ENCODE results near the gene RAD51C. TPM values are rescaled to one million over a fixed set of nuclear protein-coding genes. Genes with fewer than 3 reads are reported as not detected.
A peak's percentile ranks its signal among the peaks of the same experiment; 100 is the strongest.
"Not testable (repeated sequence)": the region's sequence is repeated elsewhere in the genome, so short reads cannot be mapped to it uniquely, and the experiment has no call there.

The RAD51C gene
- total RNA-seq (10 to 100 TPM; 30.4 to 41.6 (median 36.9) TPM), polyA plus RNA-seq (36.0 TPM)
- long read RNA-seq, donor 1, transcript RAD51C-201 (9 exons, 2,591 nt): major isoform, 15 of 41 reads
- long read RNA-seq, donor 1, partial matches to known transcripts: 2 of 41 reads
- long read RNA-seq, donor 1, other reads (novel, unspliced or antisense): 22 of 41 reads
- long read RNA-seq, donor 2, transcript RAD51C-201 (9 exons, 2,591 nt): major isoform, 9 of 16 reads
- long read RNA-seq, donor 2, partial matches to known transcripts: 1 of 16 reads
- long read RNA-seq, donor 2, other reads (novel, unspliced or antisense): 6 of 16 reads
- long read RNA-seq, donor 3, transcript RAD51C-201 (9 exons, 2,591 nt): major isoform, 25 of 53 reads
- long read RNA-seq, donor 3, partial matches to known transcripts: 3 of 53 reads
- long read RNA-seq, donor 3, other reads (novel, unspliced or antisense): 23 of 53 reads
- long read RNA-seq, donor 4, transcript RAD51C-201 (9 exons, 2,591 nt): major isoform, 7 of 17 reads
- long read RNA-seq, donor 4, partial matches to known transcripts: 1 of 17 reads
- long read RNA-seq, donor 4, other reads (novel, unspliced or antisense): 7 of 17 reads

GRCh38 chr17:58692239-58693055 lies at the start of gene RAD51C:
TSS of gene RAD51C (plus strand) at chr17:58692602. CDS start at chr17:58692644, 42 bp downstream.
- no peaks in the 10 kb centered on the region for H3K4me1 ChIP-seq (ENCODE audit: control insufficient read depth, insufficient read depth, low read length)
- WGBS: 12% methylated on average over 50 of the region's 50 CpGs
- DNase-seq (peak; percentile 89 to 95 (median 94)), ATAC-seq (peak; percentile 100)
- peak within 1 kb of the TSS; percentile 62 for H3K4me3 ChIP-seq (ENCODE audit: low read length)
- intact Hi-C loops (cut with DNase I): loop anchor here in 3 of 4 donors (2.0 to 5.0 kb wide), 3 partner anchors 60 to 175 kb away; no protein-coding TSS in a partner anchor
- H3K27ac ChIP-seq (ENCODE audit: low read length): peak within 1 kb of the TSS; percentile 49
- no peaks in the 10 kb centered on the region for H3K9me3 ChIP-seq (ENCODE audit: control insufficient read depth, low read length)
- H3K27me3 ChIP-seq (ENCODE audit: control insufficient read depth, insufficient read depth): no peaks in the 10 kb centered on the region

DNA sequence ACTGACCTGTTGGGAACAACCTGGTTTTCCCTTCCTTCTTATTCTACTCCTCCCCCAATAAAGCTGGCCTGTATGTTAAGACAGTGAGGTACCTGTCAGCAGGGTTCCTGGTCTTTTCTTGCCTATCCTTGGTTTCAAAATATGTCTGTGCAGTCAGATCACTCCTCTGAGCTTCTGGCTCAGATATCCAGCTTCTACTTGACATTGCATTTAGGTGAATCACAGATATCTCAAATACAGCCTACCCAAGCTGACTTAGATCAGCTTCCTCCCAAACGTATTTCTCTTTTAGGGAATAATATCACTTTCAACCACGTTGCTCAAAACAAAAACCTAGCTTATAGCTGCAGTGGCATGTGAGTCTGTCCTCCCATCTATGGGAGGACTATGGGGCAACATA lies 49.3 kb upstream of the RAD51C start:
- Histone ChIP-seq H3K27me3 (ENCODE audit: control insufficient read depth, insufficient read depth) (no peaks in the 10 kb centered on the region), H3K4me1 (ENCODE audit: control insufficient read depth, insufficient read depth, low read length) (no peaks in the 10 kb centered on the region), H3K9me3 (ENCODE audit: control insufficient read depth, low read length) (no peaks in the 10 kb centered on the region), H3K27ac (ENCODE audit: low read length) (no peak overlapping the region), H3K4me3 (ENCODE audit: low read length) (no peak overlapping the region)
- ATAC-seq: no peak
- intact Hi-C loops (cut with DNase I): no loop called here
- DNase-seq: no peak
- 49% methylated on average over 2 of the region's 2 CpGs for WGBS

DNA sequence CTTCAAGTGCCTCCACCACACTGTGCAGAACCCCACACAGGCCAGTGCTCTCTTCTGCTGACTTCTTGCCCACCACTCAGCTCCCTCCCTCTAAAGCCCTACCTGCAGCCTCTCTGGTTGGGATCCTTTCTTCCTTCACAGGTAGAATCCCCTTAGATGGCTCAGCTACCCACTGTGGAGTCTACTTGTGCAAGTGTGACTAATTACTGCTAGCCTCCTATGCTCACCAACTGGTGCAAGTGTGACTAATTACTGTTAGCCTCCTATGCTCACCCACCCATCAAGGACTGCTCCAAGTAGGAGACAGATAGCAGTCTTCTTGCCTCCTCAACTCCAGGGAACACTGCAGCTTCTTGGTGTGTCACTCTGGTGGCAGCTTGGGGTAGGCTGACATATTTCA lies 44.2 kb upstream of the RAD51C start:
- no peaks in the 10 kb centered on the region for H3K27me3 ChIP-seq (ENCODE audit: control insufficient read depth, insufficient read depth)
- intact Hi-C loops (cut with DNase I): no loop called here

GRCh38 chr17:58657962-58658803 lies 34.2 kb upstream of the RAD51C start:
- H3K27ac ChIP-seq (ENCODE audit: low read length); intact Hi-C loops (cut with DNase I); H3K27me3 ChIP-seq (ENCODE audit: control insufficient read depth, insufficient read depth); ATAC-seq; H3K9me3 ChIP-seq (ENCODE audit: control insufficient read depth, low read length); H3K4me1 ChIP-seq (ENCODE audit: control insufficient read depth, insufficient read depth, low read length); H3K4me3 ChIP-seq (ENCODE audit: low read length); DNase-seq: not testable (repeated sequence)
- WGBS: 64% methylated on average over 10 of the region's 10 CpGs

More for the DNA sequence above, 44.2 kb upstream of the RAD51C start:
- DNase-seq (no peak), ATAC-seq (no peak)
- H3K9me3 ChIP-seq (ENCODE audit: control insufficient read depth, low read length): no peaks in the 10 kb centered on the region
- no peak overlapping the region for H3K27ac ChIP-seq (ENCODE audit: low read length)
- H3K4me3 ChIP-seq (ENCODE audit: low read length): no peak overlapping the region
- H3K4me1 ChIP-seq (ENCODE audit: control insufficient read depth, insufficient read depth, low read length): no peaks in the 10 kb centered on the region

DNA sequence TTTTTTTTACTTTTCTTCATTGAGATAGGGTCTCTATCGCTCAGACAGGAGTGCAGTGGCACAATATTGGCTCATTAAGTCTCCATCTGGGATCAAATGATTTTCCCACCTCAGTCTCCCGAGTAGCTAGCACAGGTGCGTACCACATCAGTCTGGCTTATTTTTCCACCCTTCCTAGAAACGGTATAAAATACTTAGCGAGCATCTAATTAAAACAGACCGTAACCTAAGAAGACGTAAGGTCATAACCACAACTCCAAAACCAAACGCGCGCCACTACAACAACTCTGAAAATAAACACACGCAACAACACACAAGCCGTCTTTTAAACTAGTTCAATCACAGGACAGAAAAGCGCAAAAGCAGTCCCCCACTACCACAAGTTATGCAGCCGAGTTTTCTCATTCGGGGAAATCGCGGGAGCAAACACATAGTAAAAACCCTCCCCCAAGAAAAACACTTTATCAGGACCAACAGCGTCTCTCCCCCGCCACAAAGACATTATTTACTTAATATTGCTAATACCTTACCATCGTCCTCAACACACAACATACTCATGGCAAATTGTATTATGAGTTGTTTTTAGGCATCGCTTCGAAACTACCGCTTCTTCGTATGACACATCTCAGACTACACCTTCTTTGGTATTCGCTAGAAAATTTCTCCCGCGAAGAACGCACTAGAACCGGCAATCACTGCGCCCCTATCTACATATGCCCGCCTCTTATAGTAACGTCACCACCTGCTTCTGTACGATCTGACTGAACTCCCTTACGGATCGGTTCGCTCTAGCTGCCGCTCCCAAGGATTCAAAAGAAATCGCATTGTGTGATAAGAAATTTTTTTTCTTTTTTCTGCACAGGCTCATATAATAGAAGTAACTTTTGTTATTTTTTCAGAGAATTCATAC lies 33.3 kb upstream of the RAD51C start:
- peak overlapping the region; percentile 64 for H3K4me3 ChIP-seq (ENCODE audit: low read length)
- 2% methylated on average over 38 of the region's 38 CpGs for WGBS
- peak; percentile 97 for ATAC-seq
- no peaks in the 10 kb centered on the region for H3K4me1 ChIP-seq (ENCODE audit: control insufficient read depth, insufficient read depth, low read length)
- intact Hi-C loops (cut with DNase I): no loop called here
- peak overlapping the region; percentile 51 for H3K27ac ChIP-seq (ENCODE audit: low read length)
- no peaks in the 10 kb centered on the region for H3K27me3 ChIP-seq (ENCODE audit: control insufficient read depth, insufficient read depth)
- DNase-seq: peak; percentile 59 to 75 (median 62)
- no peaks in the 10 kb centered on the region for H3K9me3 ChIP-seq (ENCODE audit: control insufficient read depth, low read length)

DNA sequence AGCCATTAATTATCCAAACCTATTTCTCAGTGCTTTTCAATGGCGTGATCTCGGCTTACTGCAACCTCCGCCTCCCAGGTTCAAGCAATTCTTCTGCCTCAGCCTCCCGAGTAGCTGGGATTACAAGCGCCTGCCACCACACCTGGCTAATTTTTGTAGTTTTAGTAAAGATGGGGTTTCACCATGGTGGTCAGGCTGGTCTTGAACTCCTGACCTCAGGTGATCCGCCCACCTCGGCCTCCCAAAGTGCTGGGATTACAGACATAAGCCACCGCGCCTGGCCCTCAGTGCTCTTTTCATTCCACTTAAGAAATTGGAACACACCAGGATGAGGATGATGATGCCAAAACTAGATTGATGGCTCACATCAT lies 32.7 kb upstream of the RAD51C start:
- WGBS: 38% methylated on average over 9 of the region's 9 CpGs
- intact Hi-C loops (cut with DNase I); H3K9me3 ChIP-seq (ENCODE audit: control insufficient read depth, low read length); H3K4me1 ChIP-seq (ENCODE audit: control insufficient read depth, insufficient read depth, low read length); H3K27me3 ChIP-seq (ENCODE audit: control insufficient read depth, insufficient read depth); DNase-seq; H3K27ac ChIP-seq (ENCODE audit: low read length); ATAC-seq: not testable (repeated sequence)
- peak overlapping the region; percentile 64 for H3K4me3 ChIP-seq (ENCODE audit: low read length)

GRCh38 chr17:58660621-58661020 lies 31.8 kb upstream of the RAD51C start:
- Histone ChIP-seq H3K27me3 (ENCODE audit: control insufficient read depth, insufficient read depth) (no peaks in the 10 kb centered on the region), H3K27ac (ENCODE audit: low read length) (no peak overlapping the region), H3K4me1 (ENCODE audit: control insufficient read depth, insufficient read depth, low read length) (no peaks in the 10 kb centered on the region), H3K4me3 (ENCODE audit: low read length) (no peak overlapping the region), H3K9me3 (ENCODE audit: control insufficient read depth, low read length) (no peaks in the 10 kb centered on the region)
- intact Hi-C loops (cut with DNase I): no loop called here
- DNase-seq (no peak), ATAC-seq (no peak)
- WGBS: 93% methylated on average over 4 of the region's 4 CpGs

DNA sequence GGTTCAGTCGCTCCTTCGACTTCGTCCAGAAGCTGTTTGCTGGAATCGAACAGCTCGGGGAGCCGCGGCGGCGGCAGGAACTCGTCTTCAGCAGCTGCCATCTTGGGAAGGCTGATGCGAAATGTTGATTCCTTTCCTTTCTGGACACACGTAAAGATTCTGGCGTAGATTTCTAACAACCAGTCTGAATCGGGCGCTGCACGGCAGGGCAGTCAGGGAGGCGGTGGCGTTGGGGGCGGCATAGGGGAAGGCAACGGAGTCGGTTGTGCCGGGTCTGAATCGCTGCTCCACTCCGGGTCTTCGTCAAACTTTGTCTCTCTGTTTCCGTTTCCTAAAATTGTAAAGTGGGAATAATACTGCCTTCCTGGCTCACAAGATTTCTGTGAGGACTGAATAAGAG lies 30.9 kb upstream of the RAD51C start:
- 87% methylated on average over 26 of the region's 26 CpGs for WGBS
- intact Hi-C loops (cut with DNase I): no loop called here

DNA sequence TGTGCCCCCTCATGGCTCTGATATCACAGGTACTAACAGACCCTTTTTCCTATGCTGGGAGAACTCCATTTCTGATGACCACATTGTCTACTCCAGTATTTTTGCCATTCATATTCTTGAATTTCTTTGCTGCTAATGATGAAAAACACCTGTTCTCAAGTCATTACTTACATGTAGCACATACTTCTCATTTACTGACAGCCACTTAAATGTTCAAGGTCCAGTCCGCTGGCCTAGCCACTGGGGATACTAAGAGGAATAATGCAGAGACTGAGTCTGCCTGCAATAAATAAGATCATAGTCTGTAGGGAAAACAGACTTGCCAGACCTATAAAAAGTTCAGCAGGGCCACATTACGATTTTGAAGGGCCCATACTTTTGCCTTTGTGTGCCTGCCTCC lies 28.1 kb upstream of the RAD51C start:
- WGBS: 83% methylated on average over 2 of the region's 2 CpGs
- intact Hi-C loops (cut with DNase I): no loop called here

More for the DNA sequence above, 30.9 kb upstream of the RAD51C start:
- no peaks in the 10 kb centered on the region for H3K9me3 ChIP-seq (ENCODE audit: control insufficient read depth, low read length)
- no peaks in the 10 kb centered on the region for H3K27me3 ChIP-seq (ENCODE audit: control insufficient read depth, insufficient read depth)
- DNase-seq: no peak
- no peak overlapping the region for H3K27ac ChIP-seq (ENCODE audit: low read length)
- ATAC-seq: no peak
- no peaks in the 10 kb centered on the region for H3K4me1 ChIP-seq (ENCODE audit: control insufficient read depth, insufficient read depth, low read length)
- no peak overlapping the region for H3K4me3 ChIP-seq (ENCODE audit: low read length)

More for the DNA sequence above, 28.1 kb upstream of the RAD51C start:
- Histone ChIP-seq H3K9me3 (ENCODE audit: control insufficient read depth, low read length) (no peaks in the 10 kb centered on the region), H3K4me3 (ENCODE audit: low read length) (no peak overlapping the region), H3K27me3 (ENCODE audit: control insufficient read depth, insufficient read depth) (no peaks in the 10 kb centered on the region), H3K4me1 (ENCODE audit: control insufficient read depth, insufficient read depth, low read length) (no peaks in the 10 kb centered on the region), H3K27ac (ENCODE audit: low read length) (no peak overlapping the region)
- no peak for ATAC-seq
- no peak for DNase-seq

All from right cardiac atrium (tissue), 5 donors.